ENCODE measurements around the gene UNC79.

- TF ChIP-seq CTCF (IDR thresholded peaks at IDR 0.05) (no peak), POLR2AphosphoS5 (IDR thresholded peaks at IDR 0.05; ENCODE audit: low read depth, low read length) (no peak), SIN3A (IDR thresholded peaks at IDR 0.05; ENCODE audit: borderline replicate concordance, insufficient read depth, low read depth, low read length) (no peak), REST (IDR thresholded peaks at IDR 0.05; ENCODE audit: insufficient read depth in 1 of 2, low read depth in 2 of 2, low read length in 1 of 2) (no peak), TCF7L2 (IDR thresholded peaks at IDR 0.05; ENCODE audit: low read depth, low read length) (no peak)
These were observed 275.7 kb downstream of the UNC79 start for GRCh38 chr14:93706360-93706955.
